Bladder microvascular endothelial cell (primary cell): ENCODE measurements around the gene TEDDM1. TPM values are rescaled to one million over a fixed set of nuclear protein-coding genes. Genes with fewer than 3 reads are reported as not detected.

Source experiments
- total RNA-seq: library from RNA; depleted of rRNA; stranded (reverse); fragments of >200 nt; gene quantifications from 2 replicates; pipeline ENCODE4 v1.2.3, GENCODE V29; 2014

TEDDM1 gene
- not detected in 2 replicates for total RNA-seq

GRCh38 chr1:182400567-182400966 is at the start of gene TEDDM1:
Gene TEDDM1, minus strand, starts transcription at chr1:182400667. Its CDS starts 182 bp downstream, at chr1:182400485.

GRCh38 chr1:182450087-182450486 is 49.6 kb upstream of the TEDDM1 start, which contains the start of gene RGSL1:
Gene RGSL1, plus strand, starts transcription at chr1:182450146. Its CDS starts 20 bp downstream, at chr1:182450166.

GRCh38 chr1:182391362-182392049 is 9.0 kb downstream of the TEDDM1 start, which contains the start of gene GLUL:
Gene GLUL, minus strand, starts transcription at chr1:182391790. Its CDS starts 3,053 bp downstream, at chr1:182388737.

Other genes with a start within 250 kb of the TEDDM1 start
- gene GLUL, start 8.9 kb downstream of the TEDDM1 start, total RNA-seq, result 205 and 346 TPM in 2 replicates
- not detected in 2 replicates for gene RGSL1, start 49.5 kb upstream of the TEDDM1 start, total RNA-seq
- gene RNASEL, start 188.6 kb upstream of the TEDDM1 start, total RNA-seq, result 2.3 TPM in 2 replicates
- gene RGS16, start 203.7 kb upstream of the TEDDM1 start, total RNA-seq, result 1.1 and 3.9 TPM in 2 replicates